Measurements from ENCODE around the gene STAP2. TPM values are rescaled to one million over a fixed set of nuclear protein-coding genes. Genes with fewer than 3 reads are reported as not detected.

STAP2 gene
- total RNA-seq, 1 donor from 2014 or later = 5.2 TPM

DNA sequence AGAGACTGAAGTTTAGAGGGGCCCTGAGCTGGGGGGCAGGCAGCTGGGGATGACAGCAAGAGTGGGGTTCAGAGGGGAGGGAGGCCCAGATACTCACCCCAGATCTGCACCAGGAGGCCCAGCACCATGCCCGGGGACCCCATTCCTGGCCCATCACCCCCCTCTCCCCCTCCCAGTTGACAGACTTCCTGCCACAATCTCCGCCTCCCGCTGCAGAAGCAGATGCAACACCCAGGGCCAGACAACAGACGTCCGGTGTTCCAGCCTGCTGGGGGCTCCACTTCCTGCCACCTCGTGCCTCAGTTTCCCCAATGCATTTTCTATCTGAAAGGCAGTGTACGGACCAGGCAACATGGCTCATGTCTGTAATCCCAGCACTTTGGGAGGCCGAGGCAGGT is 36.4 kb downstream of the STAP2 start, which contains the start of gene TMIGD2:
Gene TMIGD2 (minus strand): TSS at position 147 of the 398 bp plus-strand sequence. CDS start 4 bp downstream, at position 143.
- no peak within 1 kb of the TSS for H3K4me3 ChIP-seq (ENCODE audit: low read length in 3 of 3)
- no peak within 1 kb of the TSS for H3K9ac ChIP-seq (ENCODE audit: low read depth in 1 of 3, low read length in 3 of 3)
- H3K4me1 ChIP-seq (ENCODE audit: control insufficient read depth in 3 of 3, insufficient read depth in 3 of 3, low read length in 3 of 3) = no peaks in the 10 kb centered on the region
- H3K36me3 ChIP-seq (ENCODE audit: control insufficient read depth in 3 of 3, insufficient read depth in 3 of 3, low read length in 3 of 3) = no peaks in the 10 kb centered on the region
- no peaks in the 10 kb centered on the region for H3K9me3 ChIP-seq (ENCODE audit: control insufficient read depth in 3 of 3, low read length in 3 of 3)
- peaks cover 17 to 28% (median 23%) of the 10 kb centered on the region in 3 donors for H3K27me3 ChIP-seq (ENCODE audit: control insufficient read depth in 3 of 3, insufficient read depth in 3 of 3, low read length in 3 of 3)
- no peak within 1 kb of the TSS for H3K27ac ChIP-seq (ENCODE audit: low read depth, low read length)

DNA sequence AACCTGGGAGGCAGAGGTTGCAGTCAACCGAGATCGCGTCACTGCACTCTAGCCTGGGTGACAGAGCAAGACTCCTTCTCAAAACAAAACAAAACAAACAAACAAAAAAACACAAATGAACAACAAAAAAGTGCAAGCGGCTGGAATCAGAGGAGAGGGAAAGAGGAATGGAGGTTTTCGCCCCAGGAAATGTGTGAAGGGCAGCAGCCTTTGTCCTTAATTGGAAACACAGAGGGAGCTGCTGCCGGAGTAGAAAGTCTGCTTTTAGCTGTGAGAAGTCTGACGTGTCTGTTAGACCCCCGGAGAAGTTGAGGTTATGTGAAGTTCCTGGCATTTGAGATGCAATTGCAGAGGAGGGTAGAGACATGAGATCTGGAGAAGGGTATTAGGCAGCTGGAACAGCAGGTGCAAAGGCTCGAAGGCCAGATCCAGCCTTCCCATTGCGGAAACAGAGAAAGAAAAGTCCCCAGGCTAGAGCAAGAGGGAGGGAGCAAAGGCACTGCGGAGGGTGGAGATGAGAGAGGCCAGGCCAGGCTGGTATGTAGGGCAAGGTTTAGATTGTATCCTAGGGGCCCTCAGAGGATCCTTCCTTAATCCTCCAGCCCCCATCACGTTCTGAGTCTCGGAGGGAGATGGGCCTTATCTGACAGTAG is 36.9 kb downstream of the STAP2 start:
- Histone ChIP-seq H3K9ac (ENCODE audit: low read depth in 1 of 3, low read length in 3 of 3) (no peak overlapping the region), H3K9me3 (ENCODE audit: control insufficient read depth in 3 of 3, low read length in 3 of 3) (no peaks in the 10 kb centered on the region), H3K27ac (ENCODE audit: low read depth, low read length) (no peak overlapping the region), H3K4me1 (ENCODE audit: control insufficient read depth in 3 of 3, insufficient read depth in 3 of 3, low read length in 3 of 3) (no peaks in the 10 kb centered on the region), H3K36me3 (ENCODE audit: control insufficient read depth in 3 of 3, insufficient read depth in 3 of 3, low read length in 3 of 3) (no peaks in the 10 kb centered on the region), H3K4me3 (ENCODE audit: low read length in 3 of 3) (no peak overlapping the region), H3K27me3 (ENCODE audit: control insufficient read depth in 3 of 3, insufficient read depth in 3 of 3, low read length in 3 of 3) (peaks cover 17 to 27% (median 22%) of the 10 kb centered on the region in 3 donors)

DNA sequence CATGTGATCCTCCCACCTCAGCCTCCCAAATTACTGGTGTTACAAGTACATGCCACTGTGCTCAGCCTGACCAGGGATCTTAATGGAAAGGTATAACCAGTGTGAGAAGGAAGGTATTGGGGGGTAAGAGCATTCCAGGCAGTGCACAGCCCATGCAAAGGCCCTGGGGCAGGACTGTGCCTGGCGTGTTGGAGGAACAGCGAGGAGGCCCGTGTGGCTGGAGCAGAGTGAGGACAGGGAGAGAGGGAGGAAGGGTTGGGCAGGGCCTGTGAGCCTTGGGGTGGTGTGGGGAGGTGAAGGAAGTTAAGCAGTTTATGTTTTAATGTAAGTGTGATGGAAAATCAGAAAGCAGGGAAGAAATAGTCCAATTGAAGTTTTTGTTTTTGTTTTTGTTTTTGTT is 38.0 kb downstream of the STAP2 start:
- H3K36me3 ChIP-seq (ENCODE audit: control insufficient read depth in 3 of 3, insufficient read depth in 3 of 3, low read length in 3 of 3) = no peaks in the 10 kb centered on the region

DNA sequence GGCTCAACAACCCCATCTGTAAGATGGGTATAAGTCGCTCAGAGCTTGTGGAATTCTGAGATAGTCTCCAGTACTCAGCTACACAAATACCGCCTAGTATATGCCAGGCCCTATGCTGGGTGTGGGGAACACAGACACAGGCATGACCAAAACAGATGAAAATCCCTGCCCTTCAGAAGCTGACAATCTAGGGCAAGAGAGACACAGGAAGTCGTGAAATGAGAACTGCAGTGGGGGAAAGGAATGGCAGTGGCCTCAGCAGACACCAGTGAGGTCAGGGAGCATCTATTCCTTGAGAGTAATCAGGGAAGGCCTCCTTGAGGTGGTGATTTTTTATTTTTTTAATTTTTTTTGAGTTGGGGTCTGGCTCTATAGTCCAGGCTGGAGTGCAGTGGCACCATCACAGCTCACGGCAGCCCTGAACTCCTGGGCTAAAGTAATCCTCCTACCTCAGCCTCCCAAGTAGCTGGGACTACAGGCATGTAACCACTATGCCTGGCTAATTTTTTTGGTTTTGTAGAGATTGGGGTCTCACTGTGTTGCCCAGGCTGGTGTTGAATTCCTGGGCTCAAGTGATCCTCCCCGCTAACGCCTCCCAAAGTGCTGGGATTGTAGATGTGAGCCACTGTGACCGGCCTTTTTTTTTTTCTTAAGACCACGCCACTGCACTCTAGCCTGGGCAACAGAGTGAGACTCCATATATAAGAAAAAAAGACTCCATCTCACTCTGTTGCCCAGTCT is 39.6 kb downstream of the STAP2 start:
- Histone ChIP-seq H3K27me3 (ENCODE audit: control insufficient read depth in 3 of 3, insufficient read depth in 3 of 3, low read length in 3 of 3) (peaks cover 20 to 27% (median 25%) of the 10 kb centered on the region in 3 donors), H3K36me3 (ENCODE audit: control insufficient read depth in 3 of 3, insufficient read depth in 3 of 3, low read length in 3 of 3) (no peaks in the 10 kb centered on the region), H3K4me1 (ENCODE audit: control insufficient read depth in 3 of 3, insufficient read depth in 3 of 3, low read length in 3 of 3) (no peaks in the 10 kb centered on the region), H3K27ac (ENCODE audit: low read depth, low read length) (no peak overlapping the region), H3K4me3 (ENCODE audit: low read length in 3 of 3) (no peak overlapping the region), H3K9ac (ENCODE audit: low read depth in 1 of 3, low read length in 3 of 3) (no peak overlapping the region), H3K9me3 (ENCODE audit: control insufficient read depth in 3 of 3, low read length in 3 of 3) (no peaks in the 10 kb centered on the region)

More for the DNA sequence above, 38.0 kb downstream of the STAP2 start:
- Histone ChIP-seq H3K9me3 (ENCODE audit: control insufficient read depth in 3 of 3, low read length in 3 of 3) (no peaks in the 10 kb centered on the region), H3K27me3 (ENCODE audit: control insufficient read depth in 3 of 3, insufficient read depth in 3 of 3, low read length in 3 of 3) (peaks cover 23 to 29% (median 24%) of the 10 kb centered on the region in 3 donors), H3K4me1 (ENCODE audit: control insufficient read depth in 3 of 3, insufficient read depth in 3 of 3, low read length in 3 of 3) (no peaks in the 10 kb centered on the region), H3K9ac (ENCODE audit: low read depth in 1 of 3, low read length in 3 of 3) (no peak overlapping the region), H3K27ac (ENCODE audit: low read depth, low read length) (no peak overlapping the region), H3K4me3 (ENCODE audit: low read length in 3 of 3) (no peak overlapping the region)

DNA sequence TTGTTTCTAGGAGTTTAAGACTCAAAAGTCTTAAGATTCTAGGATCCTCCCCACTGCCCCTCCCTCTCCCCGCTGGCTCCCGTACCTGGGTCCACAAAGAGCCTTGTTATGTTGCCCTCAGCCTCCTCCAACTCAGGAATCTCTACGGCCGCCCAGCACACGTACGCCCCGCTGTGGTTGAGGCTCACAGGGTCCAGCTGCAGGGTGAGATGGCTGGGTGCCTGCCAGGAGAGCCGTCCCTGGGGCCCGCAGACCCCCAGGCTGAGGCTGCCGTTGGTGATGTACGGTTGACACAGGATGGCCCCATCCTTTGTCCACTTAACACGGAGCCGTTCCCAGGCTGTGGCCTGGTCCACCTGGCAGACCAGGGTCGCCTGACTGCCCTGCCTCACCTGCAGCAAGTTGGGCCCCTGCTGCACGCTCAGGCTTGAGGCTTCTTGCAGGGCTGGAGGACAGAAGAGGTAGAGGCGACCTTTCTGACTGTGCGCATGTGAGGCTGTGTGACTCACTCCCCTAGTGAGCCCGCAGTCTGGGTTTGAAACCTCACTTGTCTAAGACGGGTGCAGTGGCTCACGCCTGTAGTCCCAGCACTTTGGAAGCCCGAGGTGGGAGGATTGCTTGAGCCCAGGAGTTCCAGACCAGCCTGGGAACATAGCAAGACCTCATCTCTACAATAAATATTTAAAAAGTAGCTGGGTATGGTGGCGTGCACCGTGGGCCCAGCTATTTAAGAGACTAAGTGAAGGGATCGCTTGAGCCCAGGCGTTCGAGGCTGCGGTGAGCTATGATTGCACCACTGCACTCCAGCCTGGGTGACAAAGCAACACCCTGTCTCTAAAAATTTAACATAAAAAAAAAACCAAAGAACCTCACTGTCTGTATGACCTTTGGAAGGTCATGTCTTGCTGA is 40.5 kb downstream of the STAP2 start:
- Histone ChIP-seq H3K9me3 (ENCODE audit: control insufficient read depth in 3 of 3, low read length in 3 of 3) (no peaks in the 10 kb centered on the region), H3K27me3 (ENCODE audit: control insufficient read depth in 3 of 3, insufficient read depth in 3 of 3, low read length in 3 of 3) (peaks cover 16 to 24% (median 21%) of the 10 kb centered on the region in 3 donors), H3K9ac (ENCODE audit: low read depth in 1 of 3, low read length in 3 of 3) (no peak overlapping the region), H3K36me3 (ENCODE audit: control insufficient read depth in 3 of 3, insufficient read depth in 3 of 3, low read length in 3 of 3) (no peaks in the 10 kb centered on the region), H3K27ac (ENCODE audit: low read depth, low read length) (no peak overlapping the region), H3K4me1 (ENCODE audit: control insufficient read depth in 3 of 3, insufficient read depth in 3 of 3, low read length in 3 of 3) (no peaks in the 10 kb centered on the region), H3K4me3 (ENCODE audit: low read length in 3 of 3) (no peak overlapping the region)

GRCh38 chr19:4295972-4296771 is 42.5 kb downstream of the STAP2 start:
- H3K27me3 ChIP-seq (ENCODE audit: control insufficient read depth in 3 of 3, insufficient read depth in 3 of 3, low read length in 3 of 3) = peaks cover 20 to 21% (median 21%) of the 10 kb centered on the region in 3 donors
- H3K4me1 ChIP-seq (ENCODE audit: control insufficient read depth in 3 of 3, insufficient read depth in 3 of 3, low read length in 3 of 3) = no peaks in the 10 kb centered on the region
- no peak overlapping the region for H3K27ac ChIP-seq (ENCODE audit: low read depth, low read length)
- no peaks in the 10 kb centered on the region for H3K9me3 ChIP-seq (ENCODE audit: control insufficient read depth in 3 of 3, low read length in 3 of 3)
- H3K36me3 ChIP-seq (ENCODE audit: control insufficient read depth in 3 of 3, insufficient read depth in 3 of 3, low read length in 3 of 3) = no peaks in the 10 kb centered on the region
- no peak overlapping the region for H3K9ac ChIP-seq (ENCODE audit: low read depth in 1 of 3, low read length in 3 of 3)
- H3K4me3 ChIP-seq (ENCODE audit: low read length in 3 of 3) = no peak overlapping the region

DNA sequence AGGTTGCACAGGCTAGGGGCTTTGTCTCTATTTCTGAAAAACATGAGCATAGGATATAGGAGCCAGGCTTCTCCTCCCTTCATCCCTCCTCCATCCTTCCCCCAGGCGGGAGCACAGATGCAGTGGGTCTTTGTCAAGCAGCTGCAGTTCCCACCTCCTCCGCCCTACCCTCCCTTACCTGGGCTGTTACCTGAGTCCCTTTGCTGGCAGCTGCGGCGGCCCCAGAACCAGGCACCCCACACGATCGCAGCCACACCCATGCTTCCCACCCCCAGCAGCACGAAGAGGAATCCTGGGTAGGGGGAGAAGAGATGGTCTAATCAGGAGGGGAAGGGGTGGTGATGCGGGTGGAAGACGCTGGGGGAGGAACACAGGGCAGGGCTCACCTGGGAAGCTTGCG is 44.2 kb downstream of the STAP2 start:
- Histone ChIP-seq H3K27me3 (ENCODE audit: control insufficient read depth in 3 of 3, insufficient read depth in 3 of 3, low read length in 3 of 3) (peaks cover 21 to 24% (median 24%) of the 10 kb centered on the region in 3 donors), H3K9me3 (ENCODE audit: control insufficient read depth in 3 of 3, low read length in 3 of 3) (no peaks in the 10 kb centered on the region), H3K4me3 (ENCODE audit: low read length in 3 of 3) (no peak overlapping the region), H3K27ac (ENCODE audit: low read depth, low read length) (no peak overlapping the region), H3K9ac (ENCODE audit: low read depth in 1 of 3, low read length in 3 of 3) (no peak overlapping the region), H3K36me3 (ENCODE audit: control insufficient read depth in 3 of 3, insufficient read depth in 3 of 3, low read length in 3 of 3) (no peaks in the 10 kb centered on the region), H3K4me1 (ENCODE audit: control insufficient read depth in 3 of 3, insufficient read depth in 3 of 3, low read length in 3 of 3) (no peaks in the 10 kb centered on the region)

DNA sequence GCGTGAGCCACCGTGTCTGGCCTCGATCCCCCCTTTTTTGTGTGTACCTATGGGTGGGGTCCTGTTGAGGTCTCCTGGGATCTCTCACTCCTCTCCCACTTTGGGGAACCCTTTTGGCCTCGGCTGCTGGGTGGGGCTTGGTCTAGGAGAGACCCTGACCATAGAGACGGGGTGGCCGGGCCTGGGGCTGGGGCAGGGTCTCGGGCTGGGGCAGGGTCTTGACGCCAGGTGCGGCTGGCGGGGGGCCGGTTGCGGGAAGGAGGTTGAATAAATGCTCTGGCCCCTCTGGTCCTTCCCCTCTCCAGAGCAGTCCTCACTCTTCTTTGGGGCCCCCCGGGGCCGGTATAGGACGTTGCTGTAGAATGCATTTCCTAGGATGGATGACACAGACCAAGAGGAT is 46.1 kb downstream of the STAP2 start:
- Histone ChIP-seq H3K36me3 (ENCODE audit: control insufficient read depth in 3 of 3, insufficient read depth in 3 of 3, low read length in 3 of 3) (no peaks in the 10 kb centered on the region), H3K27ac (ENCODE audit: low read depth, low read length) (no peak overlapping the region), H3K9me3 (ENCODE audit: control insufficient read depth in 3 of 3, low read length in 3 of 3) (no peaks in the 10 kb centered on the region), H3K4me3 (ENCODE audit: low read length in 3 of 3) (no peak overlapping the region), H3K9ac (ENCODE audit: low read depth in 1 of 3, low read length in 3 of 3) (no peak overlapping the region), H3K27me3 (ENCODE audit: control insufficient read depth in 3 of 3, insufficient read depth in 3 of 3, low read length in 3 of 3) (peaks cover 21 to 28% (median 24%) of the 10 kb centered on the region in 3 donors), H3K4me1 (ENCODE audit: control insufficient read depth in 3 of 3, insufficient read depth in 3 of 3, low read length in 3 of 3) (no peaks in the 10 kb centered on the region)

- no peak overlapping the region for H3K4me3 ChIP-seq (ENCODE audit: low read length in 3 of 3)
- no peak overlapping the region for H3K9ac ChIP-seq (ENCODE audit: low read depth in 1 of 3, low read length in 3 of 3)
- H3K9me3 ChIP-seq (ENCODE audit: control insufficient read depth in 3 of 3, low read length in 3 of 3) = no peaks in the 10 kb centered on the region
- H3K4me1 ChIP-seq (ENCODE audit: control insufficient read depth in 3 of 3, insufficient read depth in 3 of 3, low read length in 3 of 3) = no peaks in the 10 kb centered on the region
- H3K27ac ChIP-seq (ENCODE audit: low read depth, low read length) = no peak overlapping the region
- peaks cover 15 to 27% (median 18%) of the 10 kb centered on the region in 3 donors for H3K27me3 ChIP-seq (ENCODE audit: control insufficient read depth in 3 of 3, insufficient read depth in 3 of 3, low read length in 3 of 3)
- no peaks in the 10 kb centered on the region for H3K36me3 ChIP-seq (ENCODE audit: control insufficient read depth in 3 of 3, insufficient read depth in 3 of 3, low read length in 3 of 3)
Observed at GRCh38 chr19:4291184-4291732, 47.4 kb downstream of the STAP2 start.

Measured in skeletal muscle tissue (tissue), 4 donors.